Posterior vena cava (tissue), 2 donors: ENCODE measurements around the gene IGFL1. TPM values are rescaled to one million over a fixed set of nuclear protein-coding genes. Genes with fewer than 3 reads are reported as not detected.
"Not testable (repeated sequence)": the region's sequence is repeated elsewhere in the genome, so short reads cannot be mapped to it uniquely, and the experiment has no call there.

ENCODE experiments used
- DNase-seq: peaks from one replicate; pipeline ENCODE4 v3.0.0-alpha.2; 2020; ENCODE audit warnings: low spot score
- intact Hi-C, 2 donors: fragments of 100-400 bp; cut with DNase I; formaldehyde crosslinking; loops; one replicate each; pipeline versions ENCODE4 v1.14.1 to v1.14.2; 2022 to 2023
- long read RNA-seq, 2 donors: library from polyadenylated mRNA; unstranded; transcript quantifications; one replicate each; pipeline ENCODE4 v2.0.0, GENCODE V29; 2020 to 2021
- total RNA-seq, 2 donors: library from RNA; stranded (reverse); fragmentation: NEBNext Ultra II Directional; extraction: Animal tissue kit (Norgen Biotek cat#: 25700); gene quantifications; one replicate each; pipeline ENCODE4 v1.2.1, GENCODE V29; 2021
- donor health status: DM: yes; HTN: yes; CAD: no.
- donor health status: DM: yes; HTN: yes; CAD: no.

Gene IGFL1
- not detected for total RNA-seq
- long read RNA-seq, donor 1: 0 reads
- long read RNA-seq, donor 2: 0 reads

DNA sequence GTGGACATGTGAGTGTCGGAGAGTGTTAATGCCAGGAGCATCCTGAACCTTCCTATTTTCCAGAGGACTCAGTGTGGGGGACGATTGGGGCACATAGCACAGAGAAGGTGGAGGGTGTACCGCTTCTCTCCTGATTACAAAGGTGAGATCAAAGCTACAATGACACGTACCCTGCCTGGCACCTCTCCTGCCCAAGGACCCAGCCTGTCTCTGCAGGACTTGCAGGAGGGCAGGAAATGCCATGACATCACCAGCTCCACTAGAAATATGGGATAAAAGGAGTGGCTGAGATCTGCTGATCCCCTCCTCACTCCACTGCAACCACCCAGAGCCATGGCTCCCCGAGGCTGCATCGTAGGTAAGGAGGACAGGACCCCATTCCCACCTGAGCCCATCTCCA lies at the start of gene IGFL1:
TSS of gene IGFL1 (plus strand) at position 301 of the 400 bp plus-strand sequence. CDS start at position 334, 33 bp downstream.
- DNase-seq: no peak
- intact Hi-C loops: no loop called here

DNA sequence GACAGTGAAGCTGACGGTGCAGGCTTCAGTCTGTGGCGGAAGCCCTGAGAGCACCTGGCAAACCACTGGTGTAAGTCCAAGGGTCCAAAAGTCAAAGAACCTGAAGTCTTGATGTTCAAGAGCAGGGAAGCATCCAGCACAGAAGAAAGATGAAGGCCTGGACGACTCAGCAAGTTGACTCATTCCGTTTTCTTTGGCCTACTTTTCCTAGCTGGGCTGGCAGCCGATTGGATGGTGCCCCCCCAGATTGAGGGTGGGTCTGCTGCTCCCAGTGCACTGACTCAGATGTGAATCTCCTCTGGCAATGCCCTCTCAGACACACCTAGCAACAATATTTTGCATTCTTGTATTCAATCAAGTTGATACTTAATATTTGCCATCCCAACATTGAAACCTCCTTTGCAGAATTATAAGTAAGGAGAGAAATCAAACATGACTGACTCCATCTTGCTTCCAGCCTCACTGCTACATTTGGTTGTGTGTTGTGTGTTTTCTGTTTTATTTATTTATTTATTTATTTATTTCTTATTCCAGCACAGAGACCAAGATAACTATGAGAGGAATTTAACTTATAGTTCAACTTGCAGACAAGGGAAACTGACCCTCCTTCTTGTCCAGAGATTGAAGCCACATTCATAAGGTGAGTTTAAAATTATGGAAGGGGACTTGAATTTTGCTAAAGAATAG lies 48.7 kb upstream of the IGFL1 start:
- no peak for DNase-seq
- intact Hi-C loops: loop anchor here in 1 of 2 donors (5.0 to 10.0 kb wide), 2 partner anchors 54 to 1404 kb away; no protein-coding TSS in a partner anchor

DNA sequence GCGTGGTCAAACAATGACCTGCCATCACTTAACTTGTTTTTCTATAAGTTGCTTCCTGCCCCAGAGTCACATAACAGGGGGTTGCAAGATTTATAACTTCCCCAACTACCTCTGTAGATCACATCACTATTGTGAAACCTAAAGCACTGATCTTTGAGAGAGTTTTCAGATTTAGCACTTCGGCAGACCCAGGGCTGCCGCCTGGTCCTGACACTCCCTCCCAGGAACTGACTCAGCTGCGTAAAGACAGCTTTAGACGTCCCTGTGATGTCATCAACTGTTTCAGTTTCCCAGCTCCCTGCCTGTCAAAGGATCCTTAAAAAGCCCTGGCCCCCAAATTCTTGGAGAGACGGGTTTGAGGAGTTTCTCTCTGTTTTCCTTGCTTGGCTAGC lies 48.2 kb upstream of the IGFL1 start:
- no peak for DNase-seq
- intact Hi-C loops: loop anchor here in 1 of 2 donors (5.0 to 10.0 kb wide), 2 partner anchors 54 to 1403 kb away; no protein-coding TSS in a partner anchor

- intact Hi-C loops: loop anchor here in 1 of 2 donors (5.0 to 10.0 kb wide), 2 partner anchors 55 to 1402 kb away; no protein-coding TSS in a partner anchor
- DNase-seq: no peak
Measured at GRCh38 chr19:46182476-46182875, 47.1 kb upstream of the IGFL1 start.

- intact Hi-C loops: loop anchor here in 1 of 2 donors (5.0 to 10.0 kb wide), 2 partner anchors 58 to 1400 kb away; no protein-coding TSS in a partner anchor
Measured at GRCh38 chr19:46184775-46185710, 44.5 kb upstream of the IGFL1 start.

DNA sequence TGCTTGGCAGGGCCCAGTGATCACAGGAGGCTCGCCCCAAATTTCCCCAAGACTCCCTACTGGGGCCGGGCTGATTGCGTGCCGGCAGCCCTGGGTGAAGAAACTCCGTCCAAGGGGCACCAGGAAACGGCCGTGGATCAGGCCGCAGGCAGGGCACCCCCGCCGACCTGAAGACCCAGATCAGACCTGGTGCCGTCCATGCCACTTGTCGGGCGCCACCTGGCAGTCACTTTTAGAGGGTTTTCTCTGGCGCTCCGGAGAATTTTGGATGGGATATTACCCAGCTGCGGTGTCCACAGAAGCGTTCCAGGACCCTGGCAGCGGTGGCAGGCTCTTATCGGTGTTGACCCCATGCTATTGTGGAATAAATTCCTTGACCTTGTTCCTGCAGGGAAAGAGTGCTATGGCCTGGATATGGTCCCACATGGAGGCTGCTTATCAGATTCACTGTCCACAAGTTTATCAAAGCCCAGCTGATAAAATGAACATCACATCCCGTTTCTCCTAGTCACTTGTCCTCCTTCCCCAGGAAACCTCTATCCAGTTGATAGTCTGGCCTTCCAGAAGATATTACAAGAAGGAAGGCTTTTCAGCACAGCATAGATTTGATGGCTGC lies 43.3 kb upstream of the IGFL1 start:
- intact Hi-C loops: loop anchor here in 1 of 2 donors (10.0 kb wide), 1 partner anchor 1399 kb away; no protein-coding TSS in a partner anchor
- no peak for DNase-seq

More at GRCh38 chr19:46184775-46185710, 44.5 kb upstream of the IGFL1 start:
- not testable (repeated sequence) for DNase-seq

GRCh38 chr19:46186717-46187101 lies 42.8 kb upstream of the IGFL1 start:
- no peak for DNase-seq
- intact Hi-C loops: loop anchor here in 1 of 2 donors (10.0 kb wide), 1 partner anchor 1398 kb away; no protein-coding TSS in a partner anchor

- intact Hi-C loops: loop anchor here in 1 of 2 donors (10.0 kb wide), 1 partner anchor 1395 kb away; no protein-coding TSS in a partner anchor
- DNase-seq: no peak
Measured at GRCh38 chr19:46189971-46190888, 39.3 kb upstream of the IGFL1 start.

DNA sequence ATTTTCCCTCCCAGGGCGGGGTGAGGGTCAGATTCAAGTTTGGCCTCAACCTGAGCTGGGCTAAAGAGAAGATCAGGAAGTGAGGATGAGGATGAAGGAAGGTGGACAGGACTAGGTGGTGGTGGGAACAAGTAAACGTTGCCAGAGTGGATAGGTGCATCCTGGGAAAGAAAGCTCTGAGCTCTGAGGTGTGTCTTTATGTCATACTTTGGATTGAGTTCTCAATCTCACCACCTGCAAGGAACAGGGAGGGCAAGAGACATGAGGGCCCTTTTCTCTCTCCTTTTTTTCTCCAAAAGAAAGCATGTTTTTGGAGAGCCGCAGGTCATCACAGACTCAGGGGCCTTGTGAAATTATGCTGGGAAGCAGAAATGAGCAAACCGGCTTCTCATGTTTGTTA lies 38.2 kb upstream of the IGFL1 start:
- no peak for DNase-seq
- intact Hi-C loops: no loop called here

DNA sequence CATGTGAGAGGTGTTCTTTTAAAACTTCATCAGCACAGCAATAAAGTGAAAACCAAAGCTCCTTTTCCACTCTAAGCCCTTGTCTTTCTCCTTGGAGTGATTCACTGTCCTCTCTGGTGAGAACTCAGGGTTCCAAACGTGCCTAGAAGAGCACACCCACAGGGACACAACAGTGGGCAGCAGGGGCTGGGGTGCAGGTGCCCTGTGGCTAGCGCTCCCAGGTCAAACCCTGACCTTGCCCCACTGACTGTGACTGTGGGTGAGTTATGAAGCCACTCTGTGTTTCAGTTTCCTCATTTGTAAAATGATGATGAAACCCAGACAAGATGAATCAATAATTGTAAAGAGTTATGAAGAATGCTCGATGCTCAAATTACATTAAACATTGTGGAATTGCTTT lies 37.6 kb upstream of the IGFL1 start:
- DNase-seq: no peak
- intact Hi-C loops: no loop called here

DNA sequence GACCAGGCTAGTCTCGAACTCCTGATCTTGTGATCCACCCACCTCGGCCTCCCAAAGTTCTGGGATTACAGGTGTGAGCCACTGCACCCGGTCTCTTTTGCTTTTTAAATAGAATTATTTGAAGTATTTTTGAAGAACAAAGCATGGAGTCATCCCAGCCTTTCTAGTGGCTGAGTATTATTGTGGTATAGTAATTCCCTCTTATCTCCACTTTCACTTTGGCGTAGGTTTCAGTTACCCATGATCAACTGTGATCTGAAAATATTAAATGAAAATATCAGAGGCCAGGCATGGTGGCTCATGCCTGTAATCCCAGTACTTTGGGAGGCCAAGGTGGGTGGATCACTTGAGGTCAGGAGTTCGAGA lies 36.9 kb upstream of the IGFL1 start:
- DNase-seq, intact Hi-C loops: not testable (repeated sequence)

- intact Hi-C loops: no loop called here
- no peak for DNase-seq
Measured at GRCh38 chr19:46192992-46193650, 36.4 kb upstream of the IGFL1 start.

DNA sequence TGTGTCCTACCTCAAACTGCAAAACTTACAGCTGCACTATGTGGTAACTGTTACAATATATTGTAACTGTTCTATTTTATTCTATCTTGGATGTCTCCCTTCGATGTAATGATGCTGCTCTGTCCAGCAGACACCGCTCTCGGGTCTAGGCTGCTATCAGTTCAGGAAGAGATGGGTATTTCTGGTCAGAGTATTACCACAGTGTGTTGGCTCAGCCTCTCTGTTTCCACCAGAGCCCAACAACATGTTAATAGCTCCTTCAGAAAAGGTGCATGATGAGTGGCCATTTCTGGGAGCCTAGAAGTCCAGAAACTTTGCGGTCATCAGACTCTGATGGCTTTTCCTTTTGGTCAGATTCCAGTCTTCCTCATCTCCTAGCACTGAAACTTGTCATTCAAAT lies 35.9 kb upstream of the IGFL1 start:
- intact Hi-C loops: no loop called here
- no peak for DNase-seq

GRCh38 chr19:46195104-46195503 lies 34.4 kb upstream of the IGFL1 start:
- intact Hi-C loops: no loop called here
- no peak for DNase-seq

DNA sequence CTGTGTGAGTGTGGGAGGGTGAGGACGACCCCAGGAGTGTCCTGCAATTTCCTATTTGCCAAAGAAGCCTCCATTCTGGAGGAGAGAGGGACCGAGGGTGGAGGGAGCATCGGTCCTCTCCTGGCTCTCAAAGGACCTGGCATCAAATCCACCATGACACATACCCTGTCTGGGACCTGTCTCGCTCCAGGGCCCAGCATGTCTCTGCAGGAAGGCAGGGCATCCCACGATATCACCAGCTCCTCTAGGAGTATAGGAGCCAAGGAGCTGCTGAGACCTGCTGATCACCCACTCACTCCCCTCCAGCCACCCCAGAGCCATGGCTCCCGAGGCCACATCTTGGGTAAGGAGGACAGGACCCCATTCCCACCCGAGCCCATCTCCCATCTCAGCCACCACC lies 33.6 kb upstream of the IGFL1 start:
- intact Hi-C loops, DNase-seq: not testable (repeated sequence)

DNA sequence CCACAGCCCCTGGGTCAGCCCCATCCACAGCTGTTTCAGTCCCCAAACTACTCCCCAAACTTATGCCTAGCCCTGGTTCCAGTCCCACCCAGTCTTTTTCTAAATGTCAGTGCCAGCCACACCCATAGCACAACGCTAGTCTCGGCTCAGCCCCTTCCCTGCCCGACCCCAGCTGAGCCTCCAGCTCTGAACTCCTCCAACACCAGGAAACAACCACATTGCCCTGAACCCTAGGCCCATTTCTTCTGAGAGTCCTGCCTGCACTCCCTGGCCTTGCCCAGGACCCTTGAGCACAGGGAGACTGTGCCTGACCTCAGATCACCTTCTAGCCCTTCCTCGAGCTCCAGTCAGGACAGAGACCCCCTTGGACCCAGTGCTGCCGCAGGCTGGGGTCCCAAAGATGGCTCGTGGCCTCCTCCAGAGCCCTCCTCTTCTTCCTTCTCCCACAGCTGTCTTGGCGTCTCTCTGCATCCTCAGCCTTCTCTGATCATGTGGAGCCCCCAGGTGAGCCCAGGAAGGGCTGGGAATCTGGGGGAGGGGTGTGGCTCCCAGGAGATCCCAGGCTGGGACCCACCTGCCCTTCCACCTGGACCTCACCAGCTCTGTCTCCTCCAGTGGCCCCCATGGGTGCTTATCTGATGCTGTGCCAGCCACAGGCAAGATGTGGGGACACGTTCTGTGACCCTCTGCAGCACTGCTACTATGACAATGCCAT lies 33.0 kb upstream of the IGFL1 start:
- intact Hi-C loops: no loop called here

More for the DNA sequence above, 33.0 kb upstream of the IGFL1 start:
- no peak for DNase-seq
